K562 (cell line): ENCODE results near the gene ABCC1. TPM values are rescaled to one million over a fixed set of nuclear protein-coding genes. Genes with fewer than 3 reads are reported as not detected.

Experiments used
- E2F3 ChIP-seq: fragments of 250-450 bp; sonication (Bioruptor Pico); IDR thresholded peaks from 2 replicates; pipeline ENCODE4 v1.4.0; 2020; ENCODE audit warnings: mild to moderate bottlenecking
- FUS ChIP-seq: fragments of 200-400 bp; formaldehyde crosslinking; optimal IDR thresholded peaks from 2 replicates; pipeline ENCODE3; 2017; ENCODE audit warnings: low read depth, low read length
- KLF6 ChIP-seq: fragments of 250-450 bp; sonication (Bioruptor Pico); IDR thresholded peaks from 2 replicates; pipeline ENCODE4 v1.4.0; 2020; ENCODE audit warnings: mild to moderate bottlenecking, moderate library complexity, borderline replicate concordance
- RERE ChIP-seq: sonication (generic); formaldehyde crosslinking; IDR thresholded peaks from 2 replicates; pipeline ENCODE4 v1.8.0; 2023; ENCODE audit warnings: missing genetic modification reagents, mild to moderate bottlenecking, borderline replicate concordance
- ZNF217 ChIP-seq: sonication (generic); formaldehyde crosslinking; IDR thresholded peaks from 2 replicates; pipeline ENCODE4 v1.8.0; 2022; ENCODE audit warnings: mild to moderate bottlenecking, missing genetic modification reagents
- ZNF445 ChIP-seq: fragments of 250-450 bp; sonication (Bioruptor Pico); IDR thresholded peaks from 2 replicates; pipeline ENCODE4 v1.4.0; 2020; ENCODE audit warnings: low read depth, mild to moderate bottlenecking, moderate library complexity
- ZNF780A ChIP-seq: fragments of 250-450 bp; sonication (Bioruptor Pico); IDR thresholded peaks from 2 replicates; pipeline ENCODE4 v1.5.0; 2021; ENCODE audit warnings: mild to moderate bottlenecking
- ZSCAN32 ChIP-seq: fragments of 450-650 bp; formaldehyde crosslinking; IDR thresholded peaks from 2 replicates; pipeline ENCODE4 v1.4.0; 2020; ENCODE audit warnings: mild to moderate bottlenecking, moderate library complexity
- polyA plus RNA-seq, 8 experiments: library from polyadenylated mRNA; depleted of rRNA in 4 of 8; stranded (reverse) in 5 of 8; unstranded in 3 of 8; fragments of >200 nt; fragmentation: Nextera tagmentation in 2 of 8; fragmentation: Illumina TruSeq in 1 of 8; extraction: Ambion mirVana in 2 of 8; extraction: Trizol in 1 of 8; gene quantifications; 2 replicates each; pipeline versions ENCODE4 v1.2.1 to v1.2.3, GENCODE V29; 2011 to 2014; ENCODE audit warnings: inconsistent platforms in 1 of 8, missing spikeins in 1 of 8
- total RNA-seq, 7 experiments: library from RNA; depleted of rRNA in 6 of 7; stranded (reverse); fragments of >200 nt in 6 of 7; fragmentation: Illumina TruSeq in 2 of 7; extraction: Trizol in 2 of 7; gene quantifications; 2 replicates each; pipeline versions ENCODE4 v1.2.1 to v1.2.3, GENCODE V29; 2011 to 2021; ENCODE audit warnings: low replicate concordance in 1 of 7
- TF ChIP-seq, protein P1 (sequence below): fragments of 250-450 bp; sonication (Bioruptor Pico); IDR thresholded peaks from 2 replicates; pipeline ENCODE4 v1.5.0; 2021; ENCODE audit warnings: mild to moderate bottlenecking, moderate library complexity

Gene ABCC1
- total and polyA plus RNA-seq, 9 of the 15 experiments (the other 6 are each of a cell fraction or from before 2014, with no cell fraction given), result 3.9 to 41.6 (median 10.0) TPM

DNA sequence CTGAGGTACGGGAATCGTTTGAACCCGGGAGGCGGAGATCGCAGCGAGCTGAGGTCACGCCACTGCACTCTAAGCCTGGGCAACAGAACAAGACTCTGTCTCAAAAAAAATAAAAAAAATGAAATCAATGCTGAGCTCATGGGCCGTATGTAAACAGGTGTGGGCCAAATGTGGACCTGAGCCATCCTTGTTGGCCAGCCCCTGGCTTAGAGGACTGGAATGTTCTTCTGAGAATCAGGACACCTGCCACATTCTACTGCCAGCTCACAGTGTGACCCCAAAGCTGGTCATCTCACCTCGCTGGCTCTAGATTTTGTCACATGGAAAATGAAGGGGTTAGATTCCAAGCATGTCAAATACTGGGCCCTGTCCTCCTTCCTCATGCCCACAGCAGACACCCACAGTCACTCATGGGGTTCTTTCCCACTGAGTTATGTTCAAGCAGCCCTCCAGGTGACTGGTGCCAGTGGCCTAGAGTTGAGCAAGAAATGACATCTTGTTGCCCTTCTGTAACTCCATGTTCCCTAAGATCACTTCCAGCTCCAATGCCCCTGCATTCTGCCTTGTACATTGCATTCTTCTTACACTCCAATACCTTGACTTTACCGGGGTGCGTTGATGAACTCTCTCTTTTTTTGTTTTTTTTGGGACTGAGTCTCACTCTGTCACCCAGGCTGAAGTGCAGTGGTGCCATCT lies 110.6 kb downstream of the ABCC1 start (continued):
- TF ChIP-seq RERE (CRISPR knock-in tag), result no peak
- TF ChIP-seq ZNF445 (CRISPR knock-in tag), result no peak
- no peak for TF ChIP-seq ZNF217 (CRISPR knock-in tag)
- TF ChIP-seq ZNF780A (CRISPR knock-in tag), result no peak
- TF ChIP-seq ZSCAN32 (CRISPR knock-in tag), result no peak
- TF ChIP-seq FUS, result no peak
- no peak for TF ChIP-seq E2F3 (CRISPR knock-in tag)
- no peak for TF ChIP-seq KLF6 (CRISPR knock-in tag)
- TF ChIP-seq, protein P1, sequence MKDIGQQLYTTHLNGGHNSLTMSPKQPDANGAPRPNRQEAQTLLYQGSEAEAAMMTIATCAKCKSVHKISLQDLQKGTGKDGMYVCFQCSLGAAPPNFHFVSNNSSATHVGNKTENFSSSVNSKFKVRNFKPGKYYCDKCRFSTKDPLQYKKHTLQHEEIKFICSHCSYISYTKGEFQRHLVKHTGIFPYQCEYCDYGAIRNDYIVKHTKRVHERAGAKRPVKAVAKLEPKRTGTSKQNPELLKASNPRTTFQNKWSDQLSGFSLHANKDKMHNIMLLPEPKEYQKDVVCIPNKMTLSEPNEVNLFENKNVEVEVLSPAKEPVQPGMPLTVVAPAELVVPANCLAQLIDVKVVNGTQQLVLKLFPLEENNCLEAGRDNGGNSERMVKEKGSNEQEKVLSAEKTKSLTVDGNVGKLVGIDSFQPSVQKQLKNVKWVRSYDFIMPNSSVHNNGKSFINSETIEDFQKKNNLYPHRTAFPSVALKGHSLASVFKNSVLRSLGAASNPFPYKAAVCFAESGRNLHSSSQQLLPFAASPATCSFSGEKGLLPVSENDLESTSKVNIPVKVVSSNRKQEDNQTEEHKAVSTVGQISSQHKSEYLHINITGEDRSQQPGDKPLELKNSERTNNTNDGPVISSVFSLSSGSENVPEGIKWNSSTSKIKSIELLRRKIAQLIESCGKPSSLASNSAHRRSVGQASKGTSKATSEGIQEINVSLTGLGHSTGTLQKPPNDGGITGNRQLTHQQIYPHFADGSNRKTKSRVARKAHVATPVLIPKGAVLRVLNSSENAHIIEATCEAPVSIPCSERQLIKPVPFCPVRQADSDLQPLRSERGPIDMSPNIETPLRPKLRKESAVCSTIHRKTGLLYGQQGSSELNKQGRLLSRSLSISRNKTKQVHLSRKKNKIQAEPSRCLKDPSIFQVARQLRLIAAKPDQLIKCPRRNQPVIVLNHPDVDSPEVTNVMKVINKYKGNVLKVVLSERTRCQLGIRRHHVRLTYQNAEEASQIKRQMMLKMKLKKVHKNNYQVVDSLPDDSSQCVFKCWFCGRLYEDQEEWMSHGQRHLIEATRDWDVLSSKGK (CRISPR knock-in tag), result no peak
